Colon (tissue), 2 donors: Measurements from ENCODE around the gene IL19.

Source experiments
- FAIRE-seq: peaks from 2 replicates; lab custom pipeline; 2012; peaks lifted over from hg19 to GRCh38; lab: Jason Lieb, UNC
- donor health status: control.
- donor health status: control.

Gene IL19

DNA sequence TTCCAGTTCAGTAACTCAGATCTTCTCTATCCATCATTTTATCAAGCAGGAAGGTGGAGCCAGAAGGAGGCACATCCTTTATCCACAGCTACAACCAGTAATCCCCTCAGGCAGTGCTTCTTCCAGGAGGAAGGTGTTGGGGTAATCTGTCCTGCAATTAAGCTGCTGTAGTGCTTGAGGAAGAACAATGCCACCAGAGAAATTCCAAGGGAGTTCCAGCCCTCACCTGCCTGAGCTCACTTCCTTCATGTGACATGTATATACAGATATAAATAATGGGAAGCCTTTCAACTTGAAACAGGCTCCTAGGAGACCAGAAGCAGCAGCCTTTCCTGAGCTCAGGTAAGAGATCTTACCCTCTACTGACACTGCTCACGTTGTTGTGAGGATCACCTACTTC is 92.7 kb downstream of the IL19 start:
- FAIRE-seq, result no peak

DNA sequence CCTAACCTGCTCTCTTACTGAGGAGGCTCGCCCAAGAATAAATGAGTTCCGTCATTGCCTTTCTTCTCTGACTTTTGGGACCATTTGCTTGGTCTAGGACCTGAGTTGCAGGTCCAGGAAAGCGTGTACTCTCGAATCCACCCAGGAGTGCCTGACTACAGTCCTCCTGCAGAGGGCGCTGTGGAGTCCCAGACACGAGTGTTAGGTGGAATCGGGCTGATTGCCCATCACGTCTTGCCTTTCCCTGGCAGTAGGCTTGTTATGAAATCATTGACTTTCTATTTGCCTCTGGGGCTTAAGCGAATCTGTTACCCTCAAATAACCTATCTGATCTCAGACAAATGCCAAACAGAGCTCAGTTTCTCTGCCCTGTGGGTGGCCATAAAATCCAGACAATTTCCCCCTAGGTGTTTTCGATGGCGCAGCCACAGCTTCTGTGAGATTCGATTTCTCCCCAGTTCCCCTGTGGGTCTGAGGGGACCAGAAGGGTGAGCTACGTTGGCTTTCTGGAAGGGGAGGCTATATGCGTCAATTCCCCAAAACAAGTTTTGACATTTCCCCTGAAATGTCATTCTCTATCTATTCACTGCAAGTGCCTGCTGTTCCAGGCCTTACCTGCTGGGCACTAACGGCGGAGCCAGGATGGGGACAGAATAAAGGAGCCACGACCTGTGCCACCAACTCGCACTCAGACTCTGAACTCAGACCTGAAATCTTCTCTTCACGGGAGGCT is 94.5 kb downstream of the IL19 start, which contains the start of gene IL20:
IL20 (plus strand) TSS at position 685 of the 733 bp plus-strand sequence. CDS start 230 bp downstream, outside the sequence.
- no peak for FAIRE-seq

DNA sequence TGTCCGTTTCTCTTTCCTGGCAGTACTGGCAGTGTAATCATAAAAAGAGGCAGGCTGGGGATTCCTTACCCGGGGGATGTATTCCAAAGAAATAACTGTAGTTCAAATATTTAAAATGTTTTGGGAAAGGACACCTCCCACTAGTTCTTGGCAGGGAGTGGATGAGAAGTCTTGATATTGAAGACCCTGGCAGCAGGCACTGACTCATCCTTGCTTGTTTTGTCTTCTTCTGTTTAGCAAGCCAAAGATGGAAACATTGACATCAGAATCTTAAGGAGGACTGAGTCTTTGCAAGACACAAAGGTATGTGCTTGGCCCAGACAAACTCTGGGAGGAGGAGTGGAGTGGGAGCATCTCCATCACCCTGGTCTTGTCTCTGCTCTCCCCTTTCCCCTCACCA is 95.5 kb downstream of the IL19 start:
- FAIRE-seq, result no peak

- FAIRE-seq, result no peak
Observed at GRCh38 chr1:206867239-206867638, 96.7 kb downstream of the IL19 start.

DNA sequence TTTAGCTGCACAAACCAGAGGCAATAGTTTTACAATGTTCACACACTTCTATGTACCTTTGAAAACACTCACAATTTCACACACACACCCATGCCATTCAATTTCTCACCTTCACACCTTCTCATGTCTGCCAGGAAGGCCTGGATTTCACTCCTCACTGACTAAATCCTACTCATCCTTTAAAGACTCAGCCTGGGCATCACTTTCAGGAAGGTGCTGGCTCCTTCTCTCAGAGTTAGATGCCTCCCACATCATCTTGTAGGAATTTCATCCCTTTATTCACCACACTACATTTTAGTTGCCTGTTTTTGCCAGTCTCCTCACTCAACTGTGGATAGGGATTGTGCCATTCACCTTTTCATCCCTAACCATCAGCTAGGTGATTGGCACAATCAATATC is 97.1 kb downstream of the IL19 start:
- FAIRE-seq, result no peak

GRCh38 chr1:206868264-206868663 is 97.7 kb downstream of the IL19 start:
- no peak for FAIRE-seq

- no peak for FAIRE-seq
Observed at GRCh38 chr1:206872139-206872538, 101.6 kb downstream of the IL19 start.

GRCh38 chr1:206873603-206874188 is 103.1 kb downstream of the IL19 start:
- FAIRE-seq, result no peak

DNA sequence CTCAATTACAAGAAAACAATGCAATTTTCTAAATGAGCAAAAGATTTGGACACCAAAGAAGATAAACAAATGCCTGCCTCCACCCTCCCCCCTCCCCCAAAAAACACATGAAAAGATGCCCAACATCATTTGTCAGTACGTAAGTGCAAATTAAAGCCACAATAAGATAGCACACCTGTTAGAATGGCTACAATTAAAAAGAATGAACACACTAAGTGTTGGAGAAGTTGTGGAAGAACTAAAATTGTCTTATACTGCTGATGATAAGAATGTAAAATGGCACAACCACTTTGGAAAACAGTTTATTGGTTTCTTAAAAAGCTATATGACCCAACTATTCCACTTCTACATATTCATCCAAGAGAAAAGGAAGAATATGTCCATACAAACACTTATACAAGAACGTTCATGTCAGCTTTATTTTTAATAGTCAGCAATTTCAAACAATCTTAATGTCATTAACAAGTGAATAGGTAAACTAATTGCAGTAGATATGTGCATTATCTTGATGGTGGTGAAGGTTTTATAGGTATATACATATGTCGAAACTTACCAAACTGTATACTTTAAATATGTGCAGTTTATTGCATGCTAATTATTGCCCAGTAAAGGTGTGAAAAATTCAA is 105.3 kb downstream of the IL19 start:
- no peak for FAIRE-seq

- FAIRE-seq, result no peak
Observed at GRCh38 chr1:206878456-206878855, 107.9 kb downstream of the IL19 start.

- no peak for FAIRE-seq
Observed at GRCh38 chr1:206880314-206880713, 109.7 kb downstream of the IL19 start.

DNA sequence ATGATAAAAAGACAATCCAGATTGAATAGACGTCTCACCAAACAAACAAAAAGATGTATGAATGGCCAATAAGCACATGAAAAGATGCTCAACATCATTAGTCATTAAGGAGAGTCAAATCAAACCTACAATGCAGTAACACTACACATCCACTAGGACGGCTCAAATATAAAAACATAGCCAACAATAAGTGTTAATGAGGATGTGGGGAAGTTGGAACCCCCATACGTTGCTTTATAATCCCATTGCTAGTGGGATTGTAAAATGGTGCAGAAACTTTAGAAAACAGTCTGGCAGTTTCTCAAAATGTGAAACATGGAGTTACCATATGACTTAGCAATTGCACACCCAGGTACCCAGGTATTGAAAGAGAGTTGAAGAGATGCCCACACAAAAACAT is 112.0 kb downstream of the IL19 start:
- no peak for FAIRE-seq

DNA sequence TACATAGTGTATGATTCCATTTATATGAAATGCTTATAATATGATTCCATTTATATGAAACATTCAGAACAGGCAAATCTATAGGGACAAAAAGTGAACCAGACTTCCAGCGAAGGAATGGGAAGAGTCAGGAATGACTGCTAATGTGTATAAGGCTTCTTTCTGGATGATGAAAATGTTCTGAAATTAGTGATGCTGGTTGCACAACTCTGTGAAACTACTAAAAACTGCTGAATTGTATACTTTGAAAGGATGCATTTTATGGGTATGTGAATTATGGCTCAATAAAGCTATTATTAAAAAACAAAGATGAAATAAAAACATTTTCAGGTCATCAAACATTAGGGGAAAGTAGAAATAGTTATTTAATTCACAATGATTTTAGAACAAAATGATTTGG is 112.6 kb downstream of the IL19 start:
- FAIRE-seq, result no peak

DNA sequence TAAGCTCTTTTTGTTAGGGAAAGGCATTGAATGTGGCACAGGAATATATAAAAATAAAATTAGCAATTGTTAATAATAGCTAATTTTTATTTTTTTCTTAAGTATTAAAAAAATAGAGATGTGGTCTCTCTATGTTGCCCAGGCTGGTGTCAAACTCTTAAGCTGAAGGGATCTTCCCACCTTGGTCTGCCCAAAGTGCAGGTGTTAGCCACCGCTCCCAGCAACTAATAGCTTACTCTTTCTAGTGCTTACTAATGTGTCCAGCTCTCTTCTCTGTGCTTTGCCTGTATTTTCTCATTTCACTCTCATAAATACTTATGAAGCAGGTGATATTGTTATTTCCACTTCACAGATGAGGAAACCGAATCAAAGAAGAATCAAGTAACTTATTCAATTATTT is 113.3 kb downstream of the IL19 start:
- FAIRE-seq, result no peak

- FAIRE-seq, result no peak
Observed at GRCh38 chr1:206885341-206886060, 114.9 kb downstream of the IL19 start.

DNA sequence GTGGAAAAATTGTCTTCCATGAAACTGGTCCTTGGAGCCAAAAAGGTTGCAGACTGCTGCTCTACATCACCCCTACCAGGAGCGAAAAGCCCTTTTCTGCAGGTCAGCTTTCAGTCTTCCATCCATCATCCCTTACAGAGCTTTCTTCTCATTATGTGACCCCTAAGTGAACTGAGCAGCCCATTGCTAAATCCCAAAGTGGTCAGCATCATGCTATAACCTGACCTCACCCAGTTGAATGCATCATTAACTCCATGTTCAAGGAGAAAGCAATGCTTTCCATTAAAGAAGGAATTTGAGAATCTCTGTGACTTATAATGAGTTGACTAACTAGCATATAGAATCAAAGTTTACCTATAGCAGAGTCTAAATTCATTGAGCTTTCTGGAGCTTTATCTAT is 116.3 kb downstream of the IL19 start:
- FAIRE-seq, result no peak

- no peak for FAIRE-seq
Observed at GRCh38 chr1:206887701-206888100, 117.1 kb downstream of the IL19 start.

- FAIRE-seq, result no peak
Observed at GRCh38 chr1:206890125-206891060, 119.8 kb downstream of the IL19 start.

DNA sequence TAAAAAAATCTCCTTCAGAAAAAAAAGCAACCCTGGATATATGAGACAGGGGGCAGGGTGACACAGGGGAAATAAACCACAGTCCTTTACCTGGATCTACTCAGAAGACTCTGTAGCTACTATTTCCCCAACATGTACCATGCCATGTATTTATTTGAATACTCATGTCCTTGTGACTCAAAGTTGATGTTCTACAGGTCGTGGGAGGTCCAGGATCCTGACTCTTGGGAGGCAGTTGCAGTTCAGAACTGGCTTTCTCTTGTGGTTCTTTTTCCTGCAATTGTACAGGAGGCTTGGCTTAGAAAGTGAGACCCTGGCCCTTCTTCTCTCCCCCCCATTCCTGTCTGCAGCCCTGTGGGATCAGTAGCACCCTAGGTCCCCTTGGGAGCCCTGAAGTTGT is 120.8 kb downstream of the IL19 start:
- no peak for FAIRE-seq
